ENCODE measurements around the gene SORD. TPM values are rescaled to one million over a fixed set of nuclear protein-coding genes. Genes with fewer than 3 reads are reported as not detected.
"Not testable (repeated sequence)": the region's sequence is repeated elsewhere in the genome, so short reads cannot be mapped to it uniquely, and the experiment has no call there.

The SORD gene
- total RNA-seq, 1 donor from 2014 or later, result 300 TPM

DNA sequence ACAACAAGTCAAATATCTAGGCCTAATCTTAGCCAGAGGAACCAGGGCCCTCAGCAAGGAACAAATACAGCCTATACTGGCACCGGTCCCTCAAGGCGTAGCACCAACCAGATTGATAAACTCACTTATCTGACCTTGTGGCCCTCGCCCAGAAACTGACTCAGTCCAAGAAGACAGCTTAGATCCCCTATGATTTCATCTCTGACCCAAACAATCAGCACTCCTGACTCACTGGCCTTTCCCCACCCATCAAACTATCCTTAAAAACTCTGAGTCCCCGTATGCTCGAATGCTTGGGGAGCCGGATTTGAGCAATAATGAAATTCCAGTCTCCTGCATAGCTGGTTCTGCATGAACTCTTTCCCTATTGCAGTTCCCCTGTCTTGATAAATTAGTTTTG, 1.6 kb upstream of the SORD start:
- Mint-ChIP-seq H3K4me3 (ENCODE audit: low read depth) (peak overlapping the region; percentile 58), H3K36me3 (ENCODE audit: insufficient read depth) (peaks cover 7% of the 10 kb centered on the region)

DNA sequence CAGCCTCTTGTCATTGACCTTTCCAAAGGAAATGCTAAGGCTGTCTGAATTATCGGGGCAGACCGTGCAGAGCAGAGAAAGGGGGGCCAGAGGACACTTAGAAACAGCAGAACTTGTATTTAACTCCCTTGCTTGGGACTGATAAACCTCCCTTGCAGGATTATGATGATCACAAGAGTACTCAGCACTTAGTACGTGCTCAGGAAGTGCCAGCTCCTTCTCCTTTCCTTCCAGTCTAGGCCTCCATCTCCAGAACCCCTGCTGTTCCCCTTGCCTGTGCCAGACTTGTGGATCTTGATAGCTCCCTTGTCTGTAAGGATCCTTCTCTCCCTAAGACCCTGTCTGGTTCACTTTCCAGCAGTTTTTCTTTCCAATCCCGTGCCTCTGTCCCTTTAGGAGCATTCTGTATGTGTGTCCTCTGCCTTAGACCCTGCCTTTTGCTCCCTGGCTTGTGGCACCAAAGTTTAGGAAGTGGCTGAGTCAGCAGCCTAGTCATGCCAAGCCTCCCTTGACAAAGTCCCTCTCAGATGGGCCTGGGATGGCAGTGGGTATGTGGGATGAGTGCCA, 747 bp downstream of the SORD start:
- Mint-ChIP-seq H3K4me1 (ENCODE audit: low read depth) (peaks cover 43% of the 10 kb centered on the region), H3K36me3 (ENCODE audit: insufficient read depth) (peaks cover 20% of the 10 kb centered on the region), H3K27ac (peak overlapping the region; percentile 90), H3K9me3 (ENCODE audit: low read depth) (peaks cover 11% of the 10 kb centered on the region), H3K4me3 (ENCODE audit: low read depth) (peak overlapping the region; percentile 91), H3K27me3 (no peaks in the 10 kb centered on the region)
- TF ChIP-seq, protein P1, sequence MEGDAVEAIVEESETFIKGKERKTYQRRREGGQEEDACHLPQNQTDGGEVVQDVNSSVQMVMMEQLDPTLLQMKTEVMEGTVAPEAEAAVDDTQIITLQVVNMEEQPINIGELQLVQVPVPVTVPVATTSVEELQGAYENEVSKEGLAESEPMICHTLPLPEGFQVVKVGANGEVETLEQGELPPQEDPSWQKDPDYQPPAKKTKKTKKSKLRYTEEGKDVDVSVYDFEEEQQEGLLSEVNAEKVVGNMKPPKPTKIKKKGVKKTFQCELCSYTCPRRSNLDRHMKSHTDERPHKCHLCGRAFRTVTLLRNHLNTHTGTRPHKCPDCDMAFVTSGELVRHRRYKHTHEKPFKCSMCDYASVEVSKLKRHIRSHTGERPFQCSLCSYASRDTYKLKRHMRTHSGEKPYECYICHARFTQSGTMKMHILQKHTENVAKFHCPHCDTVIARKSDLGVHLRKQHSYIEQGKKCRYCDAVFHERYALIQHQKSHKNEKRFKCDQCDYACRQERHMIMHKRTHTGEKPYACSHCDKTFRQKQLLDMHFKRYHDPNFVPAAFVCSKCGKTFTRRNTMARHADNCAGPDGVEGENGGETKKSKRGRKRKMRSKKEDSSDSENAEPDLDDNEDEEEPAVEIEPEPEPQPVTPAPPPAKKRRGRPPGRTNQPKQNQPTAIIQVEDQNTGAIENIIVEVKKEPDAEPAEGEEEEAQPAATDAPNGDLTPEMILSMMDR (IDR thresholded peaks at IDR 0.05; ENCODE audit: unreplicated experiment), result no peak
- DNase-seq (ENCODE audit: low spot score, unreplicated experiment), result no peak

More for the DNA sequence above, 1.6 kb upstream of the SORD start:
- peaks cover 24% of the 10 kb centered on the region for H3K9me3 Mint-ChIP-seq (ENCODE audit: low read depth)
- TF ChIP-seq, protein P1 (IDR thresholded peaks at IDR 0.05; ENCODE audit: unreplicated experiment), result no peak
- no peaks in the 10 kb centered on the region for H3K27me3 Mint-ChIP-seq
- no peak for DNase-seq (ENCODE audit: low spot score, unreplicated experiment)
- peaks cover 27% of the 10 kb centered on the region for H3K4me1 Mint-ChIP-seq (ENCODE audit: low read depth)
- no peak overlapping the region for H3K27ac Mint-ChIP-seq

DNA sequence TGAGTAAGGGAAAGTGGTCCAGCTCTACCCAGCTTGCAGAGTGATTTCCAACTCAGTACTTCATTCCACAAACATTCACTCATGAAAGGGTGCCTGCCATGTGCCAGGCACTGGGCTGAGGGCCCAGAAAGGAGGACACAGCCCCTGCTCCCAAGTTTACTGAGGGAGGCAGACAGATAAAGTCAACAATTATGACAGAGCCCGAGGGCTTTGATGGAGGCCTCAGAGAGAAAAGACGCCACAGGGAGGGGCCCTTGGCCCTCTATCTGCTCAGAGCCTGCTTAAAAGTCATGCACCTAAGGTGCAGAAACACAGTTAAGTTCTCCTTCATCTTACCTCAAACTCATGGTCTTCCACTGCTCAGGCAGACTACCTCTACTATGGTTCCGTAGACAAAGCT, 1.7 kb downstream of the SORD start:
- Mint-ChIP-seq H3K27ac (peak overlapping the region; percentile 26), H3K4me3 (ENCODE audit: low read depth) (peak overlapping the region; percentile 91), H3K4me1 (ENCODE audit: low read depth) (peaks cover 43% of the 10 kb centered on the region), H3K36me3 (ENCODE audit: insufficient read depth) (peaks cover 28% of the 10 kb centered on the region)
- H3K9me3 Mint-ChIP-seq (ENCODE audit: low read depth); DNase-seq (ENCODE audit: low spot score, unreplicated experiment); H3K27me3 Mint-ChIP-seq: not testable (repeated sequence)

DNA sequence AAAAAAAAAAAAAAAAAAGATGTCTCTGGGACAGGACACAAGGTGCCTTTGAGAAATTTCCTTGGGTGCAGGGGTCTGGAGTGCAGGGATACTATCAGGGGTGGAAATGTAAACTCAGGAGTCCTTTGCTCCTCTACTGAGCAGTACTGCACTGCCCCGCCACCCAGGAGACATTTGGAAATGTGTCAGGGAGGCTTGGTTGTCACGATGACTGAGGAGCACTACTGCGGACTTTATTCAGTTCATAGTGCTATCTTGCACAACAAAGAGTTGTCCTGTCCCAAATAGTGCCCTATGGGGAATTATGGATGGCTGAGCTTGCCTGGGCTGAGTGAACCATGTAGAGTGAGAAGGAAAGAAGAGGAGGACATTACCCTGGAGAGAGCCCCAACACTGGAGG, 2.6 kb downstream of the SORD start:
- peak overlapping the region; percentile 91 for H3K4me3 Mint-ChIP-seq (ENCODE audit: low read depth)
- not testable (repeated sequence) for H3K27me3 Mint-ChIP-seq; H3K9me3 Mint-ChIP-seq (ENCODE audit: low read depth); DNase-seq (ENCODE audit: low spot score, unreplicated experiment)
- peaks cover 38% of the 10 kb centered on the region for H3K36me3 Mint-ChIP-seq (ENCODE audit: insufficient read depth)
- peak overlapping the region; percentile 87 for H3K27ac Mint-ChIP-seq
- peaks cover 43% of the 10 kb centered on the region for H3K4me1 Mint-ChIP-seq (ENCODE audit: low read depth)

DNA sequence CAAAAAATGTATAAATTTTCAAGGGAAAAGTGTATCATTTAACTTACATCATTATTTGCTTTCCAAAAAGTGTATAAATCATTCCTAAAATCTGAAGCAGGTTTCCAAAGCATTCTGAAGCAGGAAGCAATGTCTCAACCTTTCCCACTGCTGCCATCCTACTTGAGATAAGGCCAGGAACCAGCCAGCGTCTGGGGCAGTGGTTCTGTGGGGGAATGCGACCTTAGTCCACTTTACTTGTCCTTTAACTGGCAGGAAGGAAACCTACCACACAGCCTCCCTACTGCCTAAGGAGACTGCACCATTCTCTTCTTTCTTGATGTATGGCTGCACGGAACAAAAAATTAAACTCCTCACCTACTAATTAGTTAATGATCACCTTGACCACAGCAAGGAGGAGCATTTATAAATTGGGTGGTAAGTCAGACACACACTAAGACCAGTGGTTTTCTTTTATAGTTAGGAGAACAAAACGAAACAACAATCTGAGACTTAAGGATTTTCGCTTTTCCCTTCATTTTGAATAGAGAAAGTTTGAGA, 3.7 kb downstream of the SORD start:
- no peaks in the 10 kb centered on the region for H3K27me3 Mint-ChIP-seq
- H3K4me3 Mint-ChIP-seq (ENCODE audit: low read depth), result peak overlapping the region; percentile 91
- peaks cover 6% of the 10 kb centered on the region for H3K9me3 Mint-ChIP-seq (ENCODE audit: low read depth)
- TF ChIP-seq, protein P1 (IDR thresholded peaks at IDR 0.05; ENCODE audit: unreplicated experiment), result no peak
- H3K4me1 Mint-ChIP-seq (ENCODE audit: low read depth), result peaks cover 38% of the 10 kb centered on the region
- DNase-seq (ENCODE audit: low spot score, unreplicated experiment), result no peak
- peaks cover 45% of the 10 kb centered on the region for H3K36me3 Mint-ChIP-seq (ENCODE audit: insufficient read depth)
- peak overlapping the region; percentile 2 for H3K27ac Mint-ChIP-seq

DNA sequence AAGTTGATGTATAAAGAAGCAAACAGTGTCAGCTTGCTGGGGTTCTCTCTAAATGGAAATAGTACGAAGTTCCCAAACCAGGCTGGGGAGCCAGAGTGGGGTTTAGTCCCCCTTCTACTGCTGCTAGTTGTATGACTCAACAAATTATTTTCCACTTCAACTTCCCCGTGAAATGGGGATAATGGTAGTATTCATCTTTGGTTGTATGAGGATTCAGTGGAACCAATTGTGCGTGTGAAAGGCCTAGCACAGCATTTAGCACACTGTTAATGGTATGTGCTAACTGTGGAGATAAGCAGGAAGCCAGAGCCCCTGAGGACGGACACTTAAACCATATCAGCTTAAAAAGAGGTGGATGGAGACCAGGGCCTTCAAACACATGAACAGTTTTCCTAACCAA, 4.2 kb downstream of the SORD start:
- Mint-ChIP-seq H3K36me3 (ENCODE audit: insufficient read depth) (peaks cover 45% of the 10 kb centered on the region), H3K27ac (peak overlapping the region; percentile 2), H3K27me3 (no peaks in the 10 kb centered on the region), H3K9me3 (ENCODE audit: low read depth) (peaks cover 6% of the 10 kb centered on the region), H3K4me1 (ENCODE audit: low read depth) (peaks cover 38% of the 10 kb centered on the region), H3K4me3 (ENCODE audit: low read depth) (peak overlapping the region; percentile 91)
- TF ChIP-seq, protein P1 (IDR thresholded peaks at IDR 0.05; ENCODE audit: unreplicated experiment), result no peak
- DNase-seq (ENCODE audit: low spot score, unreplicated experiment), result no peak
